SK-N-SH treated with all-trans-retinoic acid at 6 μM for 48 hours (cell line): ENCODE measurements around the gene MARCHF10.
"Not testable (repeated sequence)": the region's sequence is repeated elsewhere in the genome, so short reads cannot be mapped to it uniquely, and the experiment has no call there.

Source experiments
- ATAC-seq: fragments of 200-7000 bp; cut with Tn5 transposase; 3 replicates; pipeline ENCODE4 v1.9.1; 2020; ENCODE audit warnings: mild to moderate bottlenecking, moderate library complexity
- ARNTL ChIP-seq: fragments of 450-650 bp; formaldehyde crosslinking; IDR thresholded peaks from 2 replicates; pipeline ENCODE4 v1.5.0; 2020; ENCODE audit warnings: low read depth, mild to moderate bottlenecking, moderate library complexity, borderline replicate concordance
- CREB5 ChIP-seq: fragments of 250-450 bp; sonication (Bioruptor Pico); IDR thresholded peaks from 2 replicates; pipeline ENCODE4 v1.5.1; 2020; ENCODE audit warnings: low read depth, mild to moderate bottlenecking, moderate library complexity
- CSDC2 ChIP-seq: fragments of 250-450 bp; sonication (Bioruptor Pico); IDR thresholded peaks from 2 replicates; pipeline ENCODE4 v1.5.0; 2020; ENCODE audit warnings: mild to moderate bottlenecking, moderate library complexity
- ESRRG ChIP-seq: fragments of 250-450 bp; sonication (Bioruptor Pico); IDR thresholded peaks from 2 replicates; pipeline ENCODE4 v1.6.1; 2021; ENCODE audit warnings: mild to moderate bottlenecking
- OSR1 ChIP-seq: fragments of 250-450 bp; sonication (Bioruptor Pico); IDR thresholded peaks from 2 replicates; pipeline ENCODE4 v1.8.0; 2022; ENCODE audit warnings: moderate library complexity, mild to moderate bottlenecking, inconsistent platforms
- PATZ1 ChIP-seq: fragments of 250-450 bp; sonication (Bioruptor Pico); IDR thresholded peaks from 2 replicates; pipeline ENCODE4 v1.8.0; 2020; ENCODE audit warnings: mild to moderate bottlenecking, moderate library complexity, borderline replicate concordance
- POU6F1 ChIP-seq: fragments of 250-450 bp; sonication (Bioruptor Pico); IDR thresholded peaks from 2 replicates; pipeline ENCODE4 v1.8.0; 2021; ENCODE audit warnings: low read depth, mild to moderate bottlenecking, moderate library complexity, borderline replicate concordance
- PPARA ChIP-seq: fragments of 250-450 bp; sonication (Bioruptor Pico); IDR thresholded peaks from 2 replicates; pipeline ENCODE4 v1.5.0; 2020; ENCODE audit warnings: mild to moderate bottlenecking, borderline replicate concordance
- RARB ChIP-seq: fragments of 250-450 bp; sonication (Bioruptor Pico); IDR thresholded peaks from 2 replicates; pipeline ENCODE4 v1.8.0; 2021; ENCODE audit warnings: mild to moderate bottlenecking, moderate library complexity
- SNAI2 ChIP-seq: fragments of 250-450 bp; sonication (Bioruptor Pico); IDR thresholded peaks from 2 replicates; pipeline ENCODE4 v1.5.0; 2020; ENCODE audit warnings: mild to moderate bottlenecking, moderate library complexity
- TCF4 ChIP-seq: fragments of 250-450 bp; sonication (Bioruptor Pico); IDR thresholded peaks from 2 replicates; pipeline ENCODE4 v1.8.0; 2021; ENCODE audit warnings: mild to moderate bottlenecking, moderate library complexity, borderline replicate concordance
- ZC3H10 ChIP-seq: fragments of 250-450 bp; sonication (Bioruptor Pico); IDR thresholded peaks from 2 replicates; pipeline ENCODE4 v1.5.1; 2021; ENCODE audit warnings: mild to moderate bottlenecking, moderate library complexity
- ZFP30 ChIP-seq: fragments of 450-650 bp; formaldehyde crosslinking; IDR thresholded peaks from 2 replicates; pipeline ENCODE4 v1.5.0; 2022; ENCODE audit warnings: mild to moderate bottlenecking, moderate library complexity
- ZNF565 ChIP-seq: fragments of 450-650 bp; formaldehyde crosslinking; conservative IDR thresholded peaks from 2 replicates; pipeline ENCODE4 v1.5.0; 2020; ENCODE audit warnings: low read depth, mild to moderate bottlenecking, moderate library complexity
- ZNF70 ChIP-seq: fragments of 450-650 bp; formaldehyde crosslinking; IDR thresholded peaks from 2 replicates; pipeline ENCODE4 v1.5.0; 2020; ENCODE audit warnings: mild to moderate bottlenecking, moderate library complexity
- ZNF8 ChIP-seq: fragments of 450-650 bp; formaldehyde crosslinking; IDR thresholded peaks from 2 replicates; pipeline ENCODE4 v1.5.0; 2020; ENCODE audit warnings: mild to moderate bottlenecking, moderate library complexity
- TF ChIP-seq, protein P1 (sequence below): fragments of 250-450 bp; sonication (Bioruptor Pico); IDR thresholded peaks from 2 replicates; pipeline ENCODE4 v1.5.0; 2020; ENCODE audit warnings: mild to moderate bottlenecking, moderate library complexity

Gene MARCHF10

GRCh38 chr17:62854098-62854680 is 46.1 kb upstream of the MARCHF10 start (continued):
- TF ChIP-seq CREB5 (CRISPR knock-in tag), result no peak

DNA sequence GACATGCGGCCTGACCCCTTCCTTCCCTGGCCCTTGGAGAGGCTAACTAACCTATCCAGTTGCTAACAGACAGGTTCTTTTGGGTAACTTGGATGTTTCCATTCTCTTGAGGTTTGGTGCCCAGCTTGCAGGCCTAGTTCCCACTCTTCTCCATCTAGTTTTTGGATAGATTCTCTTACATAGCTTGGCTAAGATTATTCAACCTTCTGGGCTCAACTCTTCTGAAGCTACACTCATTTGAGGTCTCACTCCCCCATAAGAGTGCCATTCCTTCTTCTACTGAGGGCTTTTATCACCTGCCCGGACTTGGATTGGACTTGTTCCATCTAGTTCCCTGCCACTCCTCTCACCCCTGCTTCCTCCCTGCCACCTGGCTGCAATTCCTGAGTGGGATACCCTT is 44.1 kb upstream of the MARCHF10 start:
- ATAC-seq, result no peak
- TF ChIP-seq PATZ1 (CRISPR knock-in tag) (no peak), SNAI2 (CRISPR knock-in tag) (no peak), ZNF8 (CRISPR knock-in tag) (no peak), POU6F1 (CRISPR knock-in tag) (no peak), OSR1 (CRISPR knock-in tag) (no peak), PPARA (CRISPR knock-in tag) (no peak)
- TF ChIP-seq, protein P1, sequence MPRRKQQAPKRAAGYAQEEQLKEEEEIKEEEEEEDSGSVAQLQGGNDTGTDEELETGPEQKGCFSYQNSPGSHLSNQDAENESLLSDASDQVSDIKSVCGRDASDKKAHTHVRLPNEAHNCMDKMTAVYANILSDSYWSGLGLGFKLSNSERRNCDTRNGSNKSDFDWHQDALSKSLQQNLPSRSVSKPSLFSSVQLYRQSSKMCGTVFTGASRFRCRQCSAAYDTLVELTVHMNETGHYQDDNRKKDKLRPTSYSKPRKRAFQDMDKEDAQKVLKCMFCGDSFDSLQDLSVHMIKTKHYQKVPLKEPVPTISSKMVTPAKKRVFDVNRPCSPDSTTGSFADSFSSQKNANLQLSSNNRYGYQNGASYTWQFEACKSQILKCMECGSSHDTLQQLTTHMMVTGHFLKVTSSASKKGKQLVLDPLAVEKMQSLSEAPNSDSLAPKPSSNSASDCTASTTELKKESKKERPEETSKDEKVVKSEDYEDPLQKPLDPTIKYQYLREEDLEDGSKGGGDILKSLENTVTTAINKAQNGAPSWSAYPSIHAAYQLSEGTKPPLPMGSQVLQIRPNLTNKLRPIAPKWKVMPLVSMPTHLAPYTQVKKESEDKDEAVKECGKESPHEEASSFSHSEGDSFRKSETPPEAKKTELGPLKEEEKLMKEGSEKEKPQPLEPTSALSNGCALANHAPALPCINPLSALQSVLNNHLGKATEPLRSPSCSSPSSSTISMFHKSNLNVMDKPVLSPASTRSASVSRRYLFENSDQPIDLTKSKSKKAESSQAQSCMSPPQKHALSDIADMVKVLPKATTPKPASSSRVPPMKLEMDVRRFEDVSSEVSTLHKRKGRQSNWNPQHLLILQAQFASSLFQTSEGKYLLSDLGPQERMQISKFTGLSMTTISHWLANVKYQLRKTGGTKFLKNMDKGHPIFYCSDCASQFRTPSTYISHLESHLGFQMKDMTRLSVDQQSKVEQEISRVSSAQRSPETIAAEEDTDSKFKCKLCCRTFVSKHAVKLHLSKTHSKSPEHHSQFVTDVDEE (CRISPR knock-in tag), result no peak
- TF ChIP-seq, all 23 proteins: peak for 0

DNA sequence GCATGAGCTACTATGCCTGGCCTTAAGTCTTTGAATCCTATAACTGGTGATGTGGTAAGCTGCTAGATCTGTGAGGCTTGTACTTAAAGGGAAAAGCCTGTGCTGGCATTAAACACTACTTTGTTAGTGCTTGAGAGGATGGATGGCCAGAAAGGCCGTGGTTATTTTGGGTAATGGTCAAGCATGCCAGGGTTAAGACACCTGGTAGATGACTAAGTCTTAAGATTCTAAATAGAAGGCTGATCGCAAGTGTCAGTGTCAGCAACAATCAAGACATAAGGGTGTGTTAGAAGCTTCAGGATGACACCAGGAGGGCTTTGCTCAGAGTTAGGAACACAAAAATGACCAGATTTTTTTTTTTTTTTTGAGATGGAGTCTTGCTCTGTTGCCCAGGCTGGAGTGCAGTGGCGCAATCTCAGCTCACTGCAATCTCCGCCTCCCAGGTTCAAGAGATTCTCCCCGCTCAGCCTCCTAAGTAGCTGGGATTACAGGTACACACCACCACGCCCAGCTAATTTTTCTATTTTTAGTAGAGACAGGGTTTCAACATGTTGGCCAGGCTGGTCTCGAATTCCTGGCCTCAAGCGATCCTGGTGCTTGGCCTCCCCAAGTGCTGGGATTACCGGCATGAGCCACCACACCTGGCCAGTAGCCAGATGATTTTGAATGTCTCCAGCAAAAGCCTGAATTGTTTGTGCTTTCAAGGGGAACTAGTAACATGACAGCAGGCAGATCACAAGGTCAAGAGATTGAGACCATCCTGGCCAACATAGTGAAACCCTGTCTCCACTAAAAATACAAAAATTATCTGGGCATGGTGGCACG is 41.7 kb upstream of the MARCHF10 start:
- not testable (repeated sequence) for ATAC-seq

DNA sequence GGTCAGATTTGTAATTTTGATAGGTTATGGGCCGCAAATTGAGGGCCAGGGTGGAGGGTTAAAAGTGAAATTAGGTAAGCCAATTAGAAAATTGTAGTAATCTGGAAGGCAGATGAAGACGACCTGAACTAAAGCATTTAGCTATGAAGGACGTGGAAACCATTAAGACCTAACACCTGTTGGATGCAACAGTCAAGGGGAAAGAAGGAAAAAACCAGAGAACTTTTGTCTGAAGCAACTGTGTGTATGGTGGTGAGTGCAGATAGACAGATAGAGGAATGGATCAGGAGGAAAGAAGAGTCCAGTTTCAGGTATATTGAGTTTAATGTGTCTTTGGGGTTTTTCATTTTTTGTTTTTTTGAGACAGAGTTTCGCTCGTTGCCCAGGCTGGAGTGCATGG is 40.2 kb upstream of the MARCHF10 start:
- ATAC-seq, result no peak

GRCh38 chr17:62847426-62847825 is 39.3 kb upstream of the MARCHF10 start:
- ATAC-seq, result no peak
- TF ChIP-seq ESRRG (CRISPR knock-in tag) (no peak), PPARA (CRISPR knock-in tag) (no peak), CSDC2 (CRISPR knock-in tag) (no peak), ZNF565 (no peak), ARNTL (CRISPR knock-in tag) (no peak), POU6F1 (CRISPR knock-in tag) (no peak), ZNF8 (CRISPR knock-in tag) (no peak), ZNF70 (CRISPR knock-in tag) (no peak), CREB5 (CRISPR knock-in tag) (no peak), ZFP30 (CRISPR knock-in tag) (no peak), TCF4 (CRISPR knock-in tag) (no peak), SNAI2 (CRISPR knock-in tag) (no peak), ZC3H10 (CRISPR knock-in tag) (no peak), RARB (CRISPR knock-in tag) (no peak)
- TF ChIP-seq, protein P1 (CRISPR knock-in tag), result no peak

More for the DNA sequence above, 40.2 kb upstream of the MARCHF10 start:
- no peak for TF ChIP-seq ZC3H10 (CRISPR knock-in tag)
